Measurements from ENCODE around the gene SRRM5. TPM values are rescaled to one million over a fixed set of nuclear protein-coding genes. Genes with fewer than 3 reads are reported as not detected.

The SRRM5 gene, protein sequence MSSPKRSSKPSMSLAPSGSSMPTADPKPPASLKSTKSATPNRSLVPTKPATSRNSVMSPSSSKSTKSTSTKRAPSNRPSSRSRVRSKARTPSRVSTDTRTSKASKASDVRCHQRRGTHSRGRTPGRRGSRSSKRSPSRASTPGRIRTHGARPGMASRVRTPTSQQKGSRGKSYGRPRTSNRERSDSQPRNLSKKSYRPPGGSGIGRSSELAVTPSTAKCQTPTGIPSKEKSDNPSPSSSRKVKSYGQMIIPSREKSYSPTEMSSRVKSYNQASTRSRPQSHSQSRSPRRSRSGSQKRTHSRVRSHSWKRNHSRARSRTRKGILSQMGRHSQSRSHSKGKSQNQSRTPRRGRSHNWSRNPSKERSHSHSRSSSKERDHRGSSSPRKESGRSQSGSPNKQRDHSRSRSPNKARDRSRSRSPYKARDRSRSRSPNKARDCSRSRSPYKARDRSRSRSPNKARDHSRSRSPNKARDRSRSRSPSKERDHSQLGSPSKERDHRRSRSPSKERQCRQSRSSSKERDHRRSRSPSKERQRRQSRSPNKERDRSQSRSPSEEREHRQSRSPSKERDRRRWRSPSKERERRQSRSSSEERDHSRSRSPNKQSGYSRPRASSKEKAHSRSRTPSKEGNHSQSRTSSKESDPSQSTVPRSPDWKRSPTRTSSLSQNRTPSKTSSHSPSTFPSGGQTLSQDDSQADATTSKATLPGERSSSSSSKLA
- total RNA-seq = 1 to 10 TPM in 3 of 4 donors, not detected in 1; 1.2 to 2.7 (median 2.5) TPM

DNA sequence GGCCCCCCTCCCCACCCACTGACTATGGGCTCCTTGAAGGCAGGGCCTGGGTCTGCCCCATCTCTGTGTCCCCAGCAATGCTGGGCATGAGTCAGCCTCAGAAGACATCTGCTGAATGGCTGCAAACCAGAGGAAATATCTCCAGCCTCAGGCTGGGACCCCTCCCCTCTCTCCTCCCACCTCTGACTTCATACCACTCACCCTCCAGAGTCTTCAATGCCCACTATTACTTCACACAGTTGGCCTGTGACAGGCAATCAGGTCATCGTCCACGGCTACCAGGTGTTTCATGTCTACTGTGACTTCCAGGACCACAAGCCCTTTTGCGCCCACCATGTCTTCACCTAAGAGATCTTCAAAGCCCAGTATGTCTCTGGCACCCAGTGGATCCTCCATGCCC lies at the start of gene SRRM5:
SRRM5 (plus strand) TSS at position 301 of the 400 bp plus-strand sequence; CDS start at position 335, 34 bp downstream.
- no peak for DNase-seq
- Histone ChIP-seq H3K27ac (no peak within 1 kb of the TSS), H3K4me3 (no peak within 1 kb of the TSS), H3K36me3 (peaks cover 0 to 26% (median 0%) of the 10 kb centered on the region in 3 donors), H3K4me1 (no peaks in the 10 kb centered on the region), H3K27me3 (no peaks in the 10 kb centered on the region), H3K9me3 (no peaks in the 10 kb centered on the region)
- no peak for TF ChIP-seq POLR2A (IDR thresholded peaks at IDR 0.05)
- TF ChIP-seq, protein P1, sequence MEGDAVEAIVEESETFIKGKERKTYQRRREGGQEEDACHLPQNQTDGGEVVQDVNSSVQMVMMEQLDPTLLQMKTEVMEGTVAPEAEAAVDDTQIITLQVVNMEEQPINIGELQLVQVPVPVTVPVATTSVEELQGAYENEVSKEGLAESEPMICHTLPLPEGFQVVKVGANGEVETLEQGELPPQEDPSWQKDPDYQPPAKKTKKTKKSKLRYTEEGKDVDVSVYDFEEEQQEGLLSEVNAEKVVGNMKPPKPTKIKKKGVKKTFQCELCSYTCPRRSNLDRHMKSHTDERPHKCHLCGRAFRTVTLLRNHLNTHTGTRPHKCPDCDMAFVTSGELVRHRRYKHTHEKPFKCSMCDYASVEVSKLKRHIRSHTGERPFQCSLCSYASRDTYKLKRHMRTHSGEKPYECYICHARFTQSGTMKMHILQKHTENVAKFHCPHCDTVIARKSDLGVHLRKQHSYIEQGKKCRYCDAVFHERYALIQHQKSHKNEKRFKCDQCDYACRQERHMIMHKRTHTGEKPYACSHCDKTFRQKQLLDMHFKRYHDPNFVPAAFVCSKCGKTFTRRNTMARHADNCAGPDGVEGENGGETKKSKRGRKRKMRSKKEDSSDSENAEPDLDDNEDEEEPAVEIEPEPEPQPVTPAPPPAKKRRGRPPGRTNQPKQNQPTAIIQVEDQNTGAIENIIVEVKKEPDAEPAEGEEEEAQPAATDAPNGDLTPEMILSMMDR (IDR thresholded peaks at IDR 0.05) = no peak

DNA sequence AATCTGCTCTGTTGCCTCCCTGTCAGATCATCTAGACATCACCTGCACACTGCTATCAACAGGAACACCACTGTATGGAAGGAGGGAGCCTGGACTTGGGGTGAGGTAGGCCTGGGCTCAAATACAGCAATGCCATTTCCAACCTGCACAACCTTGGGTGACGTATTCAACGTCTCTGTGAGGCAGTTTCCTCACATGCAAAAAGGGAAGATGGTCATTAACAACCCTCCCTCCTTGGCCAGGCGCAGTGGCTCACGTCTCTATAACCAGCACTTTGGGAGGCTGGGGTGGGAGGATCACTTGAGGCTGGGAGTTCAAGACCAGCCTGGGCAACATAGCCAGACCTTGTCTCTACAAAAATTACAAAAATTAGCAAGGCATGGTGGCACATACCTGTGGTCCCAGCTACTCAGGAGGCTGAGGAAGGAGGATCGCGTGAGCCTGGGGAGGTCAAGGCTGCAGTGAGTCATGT lies 49.6 kb upstream of the SRRM5 start:
- TF ChIP-seq, protein P1 (IDR thresholded peaks at IDR 0.05) = no peak
- TF ChIP-seq POLR2A (IDR thresholded peaks at IDR 0.05) = no peak
- Histone ChIP-seq H3K4me3 (peak overlapping the region in 1 of 4 donors; percentile 12), H3K36me3 (peaks cover 0 to 15% (median 0%) of the 10 kb centered on the region in 3 donors), H3K27me3 (no peaks in the 10 kb centered on the region), H3K4me1 (peaks cover 0 to 10% (median 4%) of the 10 kb centered on the region in 4 donors), H3K27ac (peak overlapping the region; percentile 62 to 81 (median 78)), H3K9me3 (no peaks in the 10 kb centered on the region)
- DNase-seq = no peak

DNA sequence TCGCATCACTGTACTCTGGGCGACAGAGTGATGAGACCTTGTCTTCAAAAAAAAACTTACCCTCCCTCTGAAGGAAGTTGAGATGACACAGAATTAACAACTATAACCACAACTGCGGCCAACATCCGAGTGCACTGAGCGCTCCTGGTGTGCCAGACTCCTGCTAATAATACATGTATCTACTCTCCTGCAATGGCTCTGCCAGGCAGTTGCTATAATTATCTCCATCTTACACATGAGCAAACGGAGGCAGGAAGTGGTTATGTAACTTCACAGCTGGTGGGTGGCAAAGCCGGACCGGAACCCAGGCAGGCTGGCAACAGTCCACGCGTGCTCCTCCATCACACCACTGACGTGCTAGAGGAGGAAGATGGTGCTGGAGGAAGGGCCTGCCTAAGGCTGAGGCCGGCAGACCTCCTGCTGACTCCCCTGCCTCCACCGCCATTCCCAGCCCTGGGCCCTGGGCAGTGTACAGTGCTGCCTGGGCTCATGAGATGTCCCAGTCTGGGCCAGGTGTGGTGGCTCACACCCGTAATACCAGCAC lies 49.1 kb upstream of the SRRM5 start:
- Histone ChIP-seq H3K27ac (peak overlapping the region; percentile 62 to 81 (median 78)), H3K4me3 (peak overlapping the region in 1 of 4 donors; percentile 12), H3K36me3 (peaks cover 0 to 14% (median 0%) of the 10 kb centered on the region in 3 donors), H3K9me3 (no peaks in the 10 kb centered on the region), H3K27me3 (no peaks in the 10 kb centered on the region), H3K4me1 (peaks cover 0 to 10% (median 4%) of the 10 kb centered on the region in 4 donors)
- DNase-seq = peak in 2 of 3 donors; percentile 83 to 92
- TF ChIP-seq, protein P1 (IDR thresholded peaks at IDR 0.05) = no peak
- no peak for TF ChIP-seq POLR2A (IDR thresholded peaks at IDR 0.05)

DNA sequence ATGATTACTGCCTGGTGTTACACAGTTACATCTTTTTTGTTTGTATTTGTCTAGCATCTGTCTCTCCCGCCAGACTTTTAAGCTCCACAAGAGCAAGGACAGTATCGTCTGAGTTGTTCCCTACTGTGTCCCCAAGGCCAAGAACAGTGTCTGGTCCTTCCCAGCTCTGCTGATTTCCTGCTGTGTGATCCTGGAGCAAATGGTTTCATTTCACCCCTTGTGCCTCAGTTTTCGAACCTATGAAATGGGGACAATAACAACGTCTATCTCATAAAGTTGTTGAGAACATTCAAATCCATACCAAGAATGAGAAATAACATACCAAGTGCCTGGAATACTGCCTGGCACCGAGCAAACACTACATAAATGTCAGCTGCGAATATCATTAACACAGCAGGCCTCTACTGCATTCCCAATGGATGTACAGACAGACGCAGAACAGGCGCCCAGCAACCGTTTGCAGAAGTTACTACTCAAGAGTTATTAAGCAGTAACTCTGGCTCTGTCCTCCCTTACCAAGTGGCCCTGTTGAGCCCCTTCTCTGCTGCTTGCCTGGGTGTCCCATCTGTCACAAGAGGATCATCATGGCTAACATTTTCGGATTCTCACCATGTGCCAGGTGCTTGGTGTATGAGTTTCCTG lies 48.0 kb upstream of the SRRM5 start:
- no peaks in the 10 kb centered on the region for H3K9me3 ChIP-seq
- TF ChIP-seq POLR2A (IDR thresholded peaks at IDR 0.05) = no peak
- H3K36me3 ChIP-seq = peaks cover 0 to 7% (median 0%) of the 10 kb centered on the region in 3 donors
- H3K4me1 ChIP-seq = peaks cover 0 to 10% (median 4%) of the 10 kb centered on the region in 4 donors
- H3K4me3 ChIP-seq = no peak overlapping the region
- H3K27me3 ChIP-seq = no peaks in the 10 kb centered on the region
- H3K27ac ChIP-seq = peak overlapping the region in 2 of 4 donors; percentile 77 to 81
- DNase-seq = no peak

DNA sequence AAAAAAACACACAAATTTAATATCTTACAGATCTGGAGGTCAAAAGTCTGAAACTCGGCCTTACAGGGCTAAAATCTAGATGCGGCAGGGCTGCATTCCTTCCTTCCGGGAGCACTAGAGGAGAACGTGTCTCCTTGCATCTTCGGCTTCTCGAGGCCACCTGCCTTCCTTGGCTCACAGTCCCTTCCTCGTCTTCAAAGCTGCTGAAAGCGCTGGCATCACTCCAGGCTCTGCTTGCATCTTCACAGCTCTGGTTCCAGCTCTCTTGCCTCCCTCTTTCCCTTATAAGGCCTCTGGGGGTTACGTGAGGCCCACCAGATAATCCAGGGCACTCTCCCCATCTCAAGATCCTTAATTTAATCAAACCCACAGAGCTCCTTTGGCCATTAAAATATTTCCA lies 47.1 kb upstream of the SRRM5 start:
- TF ChIP-seq, protein P1 (IDR thresholded peaks at IDR 0.05) = no peak
- no peak for TF ChIP-seq POLR2A (IDR thresholded peaks at IDR 0.05)
- no peak overlapping the region for H3K27ac ChIP-seq

More for the DNA sequence above, 47.1 kb upstream of the SRRM5 start:
- Histone ChIP-seq H3K27me3 (no peaks in the 10 kb centered on the region), H3K9me3 (no peaks in the 10 kb centered on the region), H3K4me3 (no peak overlapping the region), H3K36me3 (peaks cover 0 to 2% (median 0%) of the 10 kb centered on the region in 3 donors), H3K4me1 (peaks cover 0 to 10% (median 4%) of the 10 kb centered on the region in 4 donors)
- no peak for DNase-seq
